Limb (tissue), 2 donors: Measurements from ENCODE around the gene TWIST2.

Source experiments
- DNase-seq, 2 donors: peaks; one replicate each; pipeline ENCODE4 v3.0.0-alpha.2; 2016; ENCODE audit errors: extremely low spot score in 2 of 2

The TWIST2 gene

GRCh38 chr2:238938401-238939055, 90.6 kb downstream of the TWIST2 start:
- DNase-seq, result peak in 1 of 2 donors; percentile 28

DNA sequence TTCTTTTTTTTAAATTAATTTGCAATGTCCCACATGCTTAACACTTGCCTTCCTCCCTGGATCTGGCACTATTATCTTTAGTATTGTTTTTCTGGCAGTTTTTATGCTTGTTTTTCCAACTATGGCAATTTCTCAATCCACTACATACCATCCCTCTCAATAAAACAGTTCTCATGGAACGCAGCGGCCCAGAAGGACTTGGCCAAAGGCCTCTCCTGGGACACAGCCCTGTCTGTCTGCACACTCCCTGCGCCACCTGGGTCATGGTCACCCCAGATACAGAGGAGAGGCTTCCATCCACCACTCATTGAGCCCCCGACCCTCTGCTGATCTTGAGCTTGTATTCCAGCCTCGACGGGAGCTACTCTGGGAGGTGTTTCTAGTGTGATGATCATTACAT, 91.2 kb downstream of the TWIST2 start:
- DNase-seq, result no peak

- no peak for DNase-seq
These were observed 91.9 kb downstream of the TWIST2 start for GRCh38 chr2:238939521-238940403.

- DNase-seq, result no peak
These were observed 92.9 kb downstream of the TWIST2 start for GRCh38 chr2:238940806-238941205.

GRCh38 chr2:238941262-238941792, 93.4 kb downstream of the TWIST2 start:
- DNase-seq, result no peak

GRCh38 chr2:238942080-238942725, 94.3 kb downstream of the TWIST2 start:
- DNase-seq, result no peak

GRCh38 chr2:238942726-238943300, 94.9 kb downstream of the TWIST2 start:
- DNase-seq, result no peak

DNA sequence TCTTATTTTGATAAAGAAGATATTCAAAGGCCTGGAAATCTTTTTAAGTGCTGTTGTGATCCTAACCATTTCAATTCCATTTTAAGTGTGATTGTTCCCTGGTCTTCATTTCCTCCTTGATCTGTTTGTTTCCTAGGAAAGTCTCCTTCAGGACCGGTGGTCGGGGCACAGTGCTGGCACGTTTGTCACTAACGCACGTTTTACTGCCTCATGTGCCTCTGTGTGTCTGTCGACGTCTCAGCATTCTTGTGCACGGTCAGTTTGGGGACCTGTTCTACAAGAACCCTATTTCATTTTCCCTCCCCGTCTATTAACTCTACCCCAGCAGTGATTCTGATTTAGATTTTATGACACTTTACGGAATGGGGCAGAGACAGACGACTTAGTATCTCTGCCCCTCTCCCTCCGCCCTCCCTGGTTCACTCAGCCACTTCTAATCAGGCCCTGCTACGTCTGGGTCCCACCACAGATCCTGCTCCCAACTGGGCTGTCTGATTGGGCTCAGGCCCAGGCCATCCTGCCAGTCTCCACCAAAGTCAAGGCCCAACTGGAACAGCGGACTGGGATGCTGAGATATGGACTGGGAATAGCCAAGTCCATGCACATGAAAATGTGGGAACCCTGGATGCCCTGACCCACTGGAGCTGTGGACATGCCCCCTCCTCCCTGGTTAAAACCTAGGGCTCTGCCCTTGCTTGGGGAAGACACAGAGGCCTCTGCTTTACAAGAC, 95.6 kb downstream of the TWIST2 start:
- DNase-seq, result no peak

GRCh38 chr2:238945433-238946150, 97.7 kb downstream of the TWIST2 start:
- peak in 1 of 2 donors; percentile 27 for DNase-seq

GRCh38 chr2:238946318-238947242, 98.7 kb downstream of the TWIST2 start:
- no peak for DNase-seq

DNA sequence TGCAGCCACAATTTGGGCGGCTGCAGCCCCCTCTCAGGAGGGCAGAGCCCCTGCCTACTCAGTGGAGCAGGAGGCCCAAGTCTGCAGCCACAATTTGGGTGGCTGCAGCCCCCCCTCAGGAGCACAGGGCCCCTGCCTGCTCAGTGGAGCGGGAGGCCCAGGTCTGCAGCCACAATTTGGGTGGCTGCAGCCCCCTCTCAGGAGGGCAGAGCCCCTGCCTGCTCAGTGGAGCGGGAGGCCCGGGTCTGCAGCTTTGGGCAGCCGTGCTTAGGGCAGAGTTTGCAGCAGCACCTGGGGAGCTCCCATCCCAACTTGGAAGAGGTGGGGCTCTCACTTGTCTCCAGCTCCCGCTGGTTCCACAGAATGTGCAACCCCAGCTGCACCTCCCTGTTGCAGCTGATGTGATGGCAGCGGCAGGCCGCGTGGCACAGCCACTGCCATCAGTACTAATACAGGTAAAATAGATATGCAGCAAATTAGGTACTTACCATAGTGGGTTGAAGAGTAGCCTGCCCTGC, 99.4 kb downstream of the TWIST2 start:
- DNase-seq, result no peak

- DNase-seq, result no peak
These were observed 100.2 kb downstream of the TWIST2 start for GRCh38 chr2:238947920-238948710.

DNA sequence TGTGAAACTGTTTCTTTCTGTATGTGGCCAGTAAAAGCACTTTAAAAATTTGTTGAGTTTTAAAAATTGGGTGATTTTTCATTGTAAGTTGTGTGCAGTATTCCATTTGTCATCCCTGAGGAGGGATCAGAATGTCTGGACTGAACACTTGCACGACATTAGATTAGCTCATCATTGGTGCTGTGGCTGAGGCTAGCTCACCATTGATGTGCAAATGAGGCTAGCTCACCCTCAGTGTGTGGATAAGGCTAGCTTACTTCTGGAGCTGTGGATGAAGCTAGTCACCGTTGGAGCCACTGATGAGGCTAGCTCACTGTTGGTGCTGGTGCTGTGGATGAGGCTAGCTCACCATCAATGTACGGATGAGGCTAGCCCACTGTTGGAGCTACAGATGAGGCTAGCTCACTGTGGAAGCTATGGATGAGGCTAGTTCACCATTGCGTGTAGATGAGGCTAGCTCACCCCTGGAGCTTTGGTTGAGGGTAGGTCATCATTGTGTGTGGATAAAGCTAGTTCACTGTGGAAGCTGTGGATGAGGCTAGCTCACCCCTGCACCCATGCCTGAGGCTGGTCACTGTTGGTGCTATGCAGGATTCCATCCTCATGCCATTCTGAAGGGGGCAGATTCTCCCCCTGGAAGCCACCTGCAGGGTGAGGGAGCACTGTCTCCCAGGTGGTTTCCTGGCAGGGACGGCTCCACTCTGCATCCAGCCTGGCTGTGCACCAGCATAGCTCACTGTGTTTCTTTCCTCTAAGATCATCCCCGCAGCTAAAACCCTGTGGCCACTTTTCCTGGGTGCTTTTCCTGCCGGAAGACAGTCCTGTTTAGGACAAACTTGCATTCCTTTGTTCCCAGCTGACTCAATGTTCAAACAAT, 101.1 kb downstream of the TWIST2 start:
- no peak for DNase-seq

DNA sequence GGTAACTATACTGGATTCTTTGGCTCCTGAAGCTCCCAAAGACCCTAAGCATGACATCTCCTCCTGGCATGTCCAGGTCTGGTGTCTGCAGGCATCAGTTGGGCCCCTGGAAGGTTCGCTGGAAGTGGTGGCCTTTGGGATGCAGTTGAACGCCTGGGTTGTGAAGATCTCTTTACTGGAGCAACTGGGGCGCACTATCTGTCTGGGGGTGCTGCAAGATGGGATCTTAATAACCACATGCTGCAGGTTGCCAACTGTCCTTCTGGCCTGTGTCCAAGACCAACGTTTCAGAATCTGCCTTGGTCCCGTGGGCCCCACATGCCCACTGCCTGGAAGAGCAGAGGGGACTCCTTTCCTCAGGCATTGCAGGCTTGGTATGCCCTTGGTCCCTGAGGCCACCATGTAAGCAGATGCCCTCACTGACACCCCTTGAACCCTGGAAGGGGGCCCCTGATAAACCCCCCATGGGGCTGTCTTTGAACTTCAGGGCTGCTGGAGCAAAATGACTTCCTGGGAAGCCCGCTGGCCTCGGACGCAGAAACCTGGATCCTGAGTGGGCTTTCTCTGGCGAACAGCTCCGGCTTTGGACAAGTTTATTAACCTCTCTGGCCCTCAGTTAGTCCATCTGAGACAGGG, 101.9 kb downstream of the TWIST2 start:
- DNase-seq, result no peak

- no peak for DNase-seq
These were observed 102.7 kb downstream of the TWIST2 start for GRCh38 chr2:238950551-238950950.

GRCh38 chr2:238952261-238952919, 104.5 kb downstream of the TWIST2 start:
- DNase-seq, result no peak
